Mammary microvascular endothelial cell (primary cell): ENCODE measurements around the gene DLGAP1. TPM values are rescaled to one million over a fixed set of nuclear protein-coding genes. Genes with fewer than 3 reads are reported as not detected.

Experiments
- total RNA-seq: library from RNA; depleted of rRNA; stranded (reverse); fragments of >200 nt; gene quantifications from 2 replicates; pipeline ENCODE4 v1.2.3, GENCODE V29; 2015

Gene DLGAP1
- 0.93 and 1.1 TPM in 2 replicates for total RNA-seq

DNA sequence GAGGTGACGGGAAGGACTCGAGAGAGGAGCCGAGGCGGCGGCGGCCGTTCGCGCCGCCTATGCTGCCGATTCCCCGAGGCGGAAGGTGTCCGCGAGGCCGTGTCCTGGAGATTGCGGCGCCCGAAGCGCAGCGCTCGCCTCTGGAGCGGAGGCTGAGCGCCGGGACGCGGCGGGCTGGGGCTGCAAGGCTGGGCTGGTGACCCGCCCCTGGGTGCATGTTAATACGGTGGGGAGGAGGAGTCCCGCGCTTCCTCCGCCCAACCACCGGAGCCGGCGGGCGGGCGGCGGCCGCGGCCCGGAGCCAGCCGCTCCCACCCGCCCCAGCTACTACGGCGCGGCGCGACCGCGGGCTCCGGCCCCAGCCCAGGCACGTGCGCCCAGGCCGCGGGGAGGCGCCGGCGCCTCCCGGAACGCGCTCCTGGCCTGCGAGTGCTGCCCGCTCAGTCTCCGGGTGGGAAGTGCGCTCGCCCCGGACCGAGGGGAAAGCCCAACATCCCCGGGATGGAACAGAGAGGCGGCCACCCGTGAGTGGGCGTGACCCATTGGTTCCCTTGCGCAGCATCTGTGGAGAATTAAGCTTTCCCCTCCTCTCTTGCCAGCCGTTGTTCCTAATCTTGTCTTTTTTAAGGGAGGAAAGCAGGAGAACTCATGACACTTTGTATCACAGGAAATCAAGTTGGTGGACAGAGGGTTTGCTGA is at the start of gene DLGAP1:
Gene DLGAP1, minus strand, starts transcription at position 195 of the 699 bp plus-strand sequence.

DNA sequence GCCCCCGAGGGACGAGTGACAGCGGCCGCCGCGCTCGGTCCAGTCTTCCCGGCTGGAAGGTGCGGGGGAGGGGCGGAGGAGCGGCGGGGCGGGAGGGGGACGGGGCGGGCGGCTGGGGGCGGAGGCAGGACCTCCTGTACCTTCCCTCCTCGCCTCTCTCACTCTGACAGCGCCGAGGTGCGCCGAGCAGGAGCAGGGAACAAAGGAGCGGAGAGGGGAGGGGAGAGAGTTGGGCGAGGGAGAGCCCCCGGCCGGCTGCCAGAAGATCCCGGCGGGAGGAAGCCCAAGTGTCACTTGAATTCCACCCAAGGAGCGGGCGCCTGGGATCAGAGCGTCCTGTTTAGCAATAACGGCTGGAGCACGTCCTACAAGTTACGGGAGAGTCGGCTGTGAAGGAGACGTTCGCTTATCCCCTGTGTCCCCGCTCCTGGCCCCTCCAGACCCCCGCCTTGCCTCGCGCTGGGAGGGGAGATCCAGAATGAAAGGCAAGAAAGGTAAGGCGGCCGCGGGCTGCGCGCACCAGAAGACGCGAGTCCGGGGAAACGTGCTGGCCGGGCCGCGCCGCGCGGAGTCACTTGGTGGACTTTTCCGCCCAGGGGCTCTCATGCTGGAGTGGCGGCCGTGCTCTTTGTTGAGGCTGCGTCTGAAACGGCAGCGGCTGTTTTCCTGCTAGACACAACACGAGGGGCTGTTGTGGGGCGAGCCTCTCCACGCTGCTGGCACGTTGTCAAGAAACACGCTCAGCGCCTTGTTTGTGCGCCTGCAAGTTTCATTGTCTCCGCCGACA is 1004.9 kb downstream of the DLGAP1 start, which contains the start of gene TGIF1:
Gene TGIF1, plus strand, starts transcription at position 161 of the 787 bp plus-strand sequence. Its CDS starts 318 bp downstream, at position 479.

